Ishikawa (cell line): ENCODE results near the gene FIGN.

Experiments used
- CEBPB ChIP-seq: IDR thresholded peaks from 2 replicates; pipeline ENCODE4 v1.6.1; 2012
- CREB1 ChIP-seq: IDR thresholded peaks from 2 replicates; pipeline ENCODE4 v1.6.1; 2012; ENCODE audit warnings: low read depth
- EGR1 ChIP-seq: IDR thresholded peaks from 2 replicates; pipeline ENCODE4 v1.6.1; 2012
- EP300 ChIP-seq: IDR thresholded peaks from 2 replicates; pipeline ENCODE4 v1.6.1; 2012; ENCODE audit warnings: borderline replicate concordance
- NFIC ChIP-seq: IDR thresholded peaks from 2 replicates; pipeline ENCODE4 v1.6.1; 2012
- RAD21 ChIP-seq: IDR thresholded peaks from 2 replicates; pipeline ENCODE4 v1.6.1; 2012; ENCODE audit warnings: low read depth
- TAF1 ChIP-seq: IDR thresholded peaks from 2 replicates; pipeline ENCODE4 v1.6.1; 2012; ENCODE audit warnings: low read depth, mild to moderate bottlenecking
- TCF12 ChIP-seq: IDR thresholded peaks from 2 replicates; pipeline ENCODE4 v1.6.1; 2012; ENCODE audit warnings: low read depth
- TEAD4 ChIP-seq: IDR thresholded peaks from 2 replicates; pipeline ENCODE4 v1.6.1; 2012
- YY1 ChIP-seq: IDR thresholded peaks from 2 replicates; pipeline ENCODE4 v1.6.1; 2012; ENCODE audit warnings: low read depth
- ZBTB7A ChIP-seq: IDR thresholded peaks from 2 replicates; pipeline ENCODE4 v1.6.1; 2012; ENCODE audit warnings: low read depth
- TF ChIP-seq, protein P1 (sequence below): IDR thresholded peaks from 2 replicates; pipeline ENCODE4 v1.6.1; 2012
- TF ChIP-seq, protein P2 (sequence below): IDR thresholded peaks from 2 replicates; pipeline ENCODE4 v1.6.1; 2012; ENCODE audit warnings: low read depth, mild to moderate bottlenecking

DNA sequence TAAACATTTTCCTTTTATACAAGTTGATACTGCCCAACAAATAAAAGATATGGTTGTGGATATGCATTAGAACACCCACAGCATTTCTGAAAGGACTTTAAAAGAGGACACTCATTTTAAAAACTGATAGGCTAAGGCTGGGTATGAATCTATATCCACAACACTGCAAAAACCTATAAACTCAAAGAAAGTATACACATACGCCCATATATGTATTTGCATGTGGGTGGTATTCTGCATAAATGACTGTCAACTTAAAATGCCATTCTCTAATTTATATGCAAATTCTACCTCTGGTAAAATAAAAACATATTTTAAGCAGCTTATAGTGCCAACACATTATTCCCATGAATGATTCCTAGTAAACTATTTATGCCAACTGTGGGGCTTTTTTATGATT, 20.1 kb downstream of the FIGN start:
- no peak for TF ChIP-seq EP300
- TF ChIP-seq CEBPB = no peak
- no peak for TF ChIP-seq TCF12
- no peak for TF ChIP-seq RAD21
- no peak for TF ChIP-seq EGR1
- TF ChIP-seq YY1 = no peak
- no peak for TF ChIP-seq TAF1
- no peak for TF ChIP-seq NFIC
- TF ChIP-seq, protein P1, sequence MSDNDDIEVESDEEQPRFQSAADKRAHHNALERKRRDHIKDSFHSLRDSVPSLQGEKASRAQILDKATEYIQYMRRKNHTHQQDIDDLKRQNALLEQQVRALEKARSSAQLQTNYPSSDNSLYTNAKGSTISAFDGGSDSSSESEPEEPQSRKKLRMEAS = no peak
- TF ChIP-seq, protein P2, sequence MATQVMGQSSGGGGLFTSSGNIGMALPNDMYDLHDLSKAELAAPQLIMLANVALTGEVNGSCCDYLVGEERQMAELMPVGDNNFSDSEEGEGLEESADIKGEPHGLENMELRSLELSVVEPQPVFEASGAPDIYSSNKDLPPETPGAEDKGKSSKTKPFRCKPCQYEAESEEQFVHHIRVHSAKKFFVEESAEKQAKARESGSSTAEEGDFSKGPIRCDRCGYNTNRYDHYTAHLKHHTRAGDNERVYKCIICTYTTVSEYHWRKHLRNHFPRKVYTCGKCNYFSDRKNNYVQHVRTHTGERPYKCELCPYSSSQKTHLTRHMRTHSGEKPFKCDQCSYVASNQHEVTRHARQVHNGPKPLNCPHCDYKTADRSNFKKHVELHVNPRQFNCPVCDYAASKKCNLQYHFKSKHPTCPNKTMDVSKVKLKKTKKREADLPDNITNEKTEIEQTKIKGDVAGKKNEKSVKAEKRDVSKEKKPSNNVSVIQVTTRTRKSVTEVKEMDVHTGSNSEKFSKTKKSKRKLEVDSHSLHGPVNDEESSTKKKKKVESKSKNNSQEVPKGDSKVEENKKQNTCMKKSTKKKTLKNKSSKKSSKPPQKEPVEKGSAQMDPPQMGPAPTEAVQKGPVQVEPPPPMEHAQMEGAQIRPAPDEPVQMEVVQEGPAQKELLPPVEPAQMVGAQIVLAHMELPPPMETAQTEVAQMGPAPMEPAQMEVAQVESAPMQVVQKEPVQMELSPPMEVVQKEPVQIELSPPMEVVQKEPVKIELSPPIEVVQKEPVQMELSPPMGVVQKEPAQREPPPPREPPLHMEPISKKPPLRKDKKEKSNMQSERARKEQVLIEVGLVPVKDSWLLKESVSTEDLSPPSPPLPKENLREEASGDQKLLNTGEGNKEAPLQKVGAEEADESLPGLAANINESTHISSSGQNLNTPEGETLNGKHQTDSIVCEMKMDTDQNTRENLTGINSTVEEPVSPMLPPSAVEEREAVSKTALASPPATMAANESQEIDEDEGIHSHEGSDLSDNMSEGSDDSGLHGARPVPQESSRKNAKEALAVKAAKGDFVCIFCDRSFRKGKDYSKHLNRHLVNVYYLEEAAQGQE = no peak
- no peak for TF ChIP-seq ZBTB7A
- TF ChIP-seq CREB1 = no peak
- no peak for TF ChIP-seq TEAD4
